ENCODE results near the gene ADAT3.
A peak's percentile ranks its signal among the peaks of the same experiment; 100 is the strongest.

ADAT3 gene

DNA sequence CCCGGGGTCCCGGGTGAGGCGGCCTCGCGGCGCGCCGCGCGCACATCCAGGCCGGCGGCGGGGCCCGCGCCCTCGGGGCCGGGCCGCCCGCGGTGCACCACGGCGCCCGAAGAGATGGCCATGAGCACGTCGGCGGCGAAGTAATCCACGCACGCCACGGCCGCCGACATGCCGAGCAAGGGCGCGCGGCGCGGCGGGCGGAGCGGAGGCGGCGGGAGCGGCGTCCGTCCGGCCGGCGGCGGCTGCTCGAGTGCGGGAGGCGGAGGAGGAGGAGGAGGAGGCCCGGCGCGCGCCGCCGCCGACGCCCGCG lies 41.9 kb upstream of the ADAT3 start, which contains the start of gene KLF16:
Gene KLF16 (minus strand): TSS at position 252 of the 310 bp plus-strand sequence. CDS start 82 bp downstream, at position 170.
- DNase-seq (ENCODE audit: low read depth), result no peak
- H3K4me3 ChIP-seq (ENCODE audit: low read length), result peak within 1 kb of the TSS; percentile 77
- TF ChIP-seq, protein P1, sequence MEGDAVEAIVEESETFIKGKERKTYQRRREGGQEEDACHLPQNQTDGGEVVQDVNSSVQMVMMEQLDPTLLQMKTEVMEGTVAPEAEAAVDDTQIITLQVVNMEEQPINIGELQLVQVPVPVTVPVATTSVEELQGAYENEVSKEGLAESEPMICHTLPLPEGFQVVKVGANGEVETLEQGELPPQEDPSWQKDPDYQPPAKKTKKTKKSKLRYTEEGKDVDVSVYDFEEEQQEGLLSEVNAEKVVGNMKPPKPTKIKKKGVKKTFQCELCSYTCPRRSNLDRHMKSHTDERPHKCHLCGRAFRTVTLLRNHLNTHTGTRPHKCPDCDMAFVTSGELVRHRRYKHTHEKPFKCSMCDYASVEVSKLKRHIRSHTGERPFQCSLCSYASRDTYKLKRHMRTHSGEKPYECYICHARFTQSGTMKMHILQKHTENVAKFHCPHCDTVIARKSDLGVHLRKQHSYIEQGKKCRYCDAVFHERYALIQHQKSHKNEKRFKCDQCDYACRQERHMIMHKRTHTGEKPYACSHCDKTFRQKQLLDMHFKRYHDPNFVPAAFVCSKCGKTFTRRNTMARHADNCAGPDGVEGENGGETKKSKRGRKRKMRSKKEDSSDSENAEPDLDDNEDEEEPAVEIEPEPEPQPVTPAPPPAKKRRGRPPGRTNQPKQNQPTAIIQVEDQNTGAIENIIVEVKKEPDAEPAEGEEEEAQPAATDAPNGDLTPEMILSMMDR (IDR thresholded peaks at IDR 0.05; ENCODE audit: insufficient read depth, low read depth, low read length, missing control alignments), result no peak

DNA sequence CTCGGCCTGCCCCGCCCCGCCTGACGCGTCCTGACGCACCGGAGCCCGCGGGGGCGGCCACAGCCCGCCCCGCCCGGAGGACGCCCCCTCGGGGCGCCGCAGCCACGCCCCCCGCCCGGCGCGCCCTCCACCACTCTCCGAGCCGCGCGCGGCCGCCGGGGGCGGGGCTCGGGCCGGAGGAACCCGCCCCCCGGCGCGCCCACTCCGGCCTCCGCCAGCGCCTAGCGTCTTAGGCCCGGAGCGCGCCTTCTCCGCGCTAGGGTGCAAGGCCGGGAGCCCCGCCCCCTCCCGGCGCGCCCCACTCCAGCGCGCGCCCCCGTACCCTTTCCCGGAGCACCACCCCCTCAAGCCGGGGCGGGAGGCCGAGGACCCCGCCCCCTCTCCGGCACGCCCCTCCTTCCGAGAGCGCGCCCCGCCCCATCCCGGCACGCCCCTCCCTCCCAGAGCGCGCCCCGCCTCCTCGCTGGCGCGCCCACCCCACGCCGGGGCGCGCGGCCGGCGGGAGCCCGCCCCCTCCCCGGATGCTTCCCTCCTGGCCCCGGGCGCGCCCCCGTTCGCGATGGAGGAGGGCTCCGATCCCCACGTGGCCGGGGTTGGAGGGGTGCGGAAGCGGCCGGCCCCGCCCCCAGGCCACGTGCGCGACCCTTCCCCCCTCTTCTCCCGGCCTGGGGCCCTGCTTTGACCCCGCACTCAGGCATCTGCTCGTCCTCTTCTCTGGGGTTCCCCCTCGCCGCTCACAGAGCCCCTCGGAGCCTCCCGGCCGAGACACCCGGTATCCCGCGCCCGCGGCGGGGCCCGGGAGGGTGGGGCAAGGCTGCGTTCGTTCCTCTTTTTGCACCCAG lies 41.3 kb upstream of the ADAT3 start:
- peak overlapping the region; percentile 70 for H3K4me3 ChIP-seq (ENCODE audit: low read length)
- TF ChIP-seq, protein P1 (IDR thresholded peaks at IDR 0.05; ENCODE audit: insufficient read depth, low read depth, low read length, missing control alignments), result no peak
- peak; percentile 95 for DNase-seq (ENCODE audit: low read depth)

DNA sequence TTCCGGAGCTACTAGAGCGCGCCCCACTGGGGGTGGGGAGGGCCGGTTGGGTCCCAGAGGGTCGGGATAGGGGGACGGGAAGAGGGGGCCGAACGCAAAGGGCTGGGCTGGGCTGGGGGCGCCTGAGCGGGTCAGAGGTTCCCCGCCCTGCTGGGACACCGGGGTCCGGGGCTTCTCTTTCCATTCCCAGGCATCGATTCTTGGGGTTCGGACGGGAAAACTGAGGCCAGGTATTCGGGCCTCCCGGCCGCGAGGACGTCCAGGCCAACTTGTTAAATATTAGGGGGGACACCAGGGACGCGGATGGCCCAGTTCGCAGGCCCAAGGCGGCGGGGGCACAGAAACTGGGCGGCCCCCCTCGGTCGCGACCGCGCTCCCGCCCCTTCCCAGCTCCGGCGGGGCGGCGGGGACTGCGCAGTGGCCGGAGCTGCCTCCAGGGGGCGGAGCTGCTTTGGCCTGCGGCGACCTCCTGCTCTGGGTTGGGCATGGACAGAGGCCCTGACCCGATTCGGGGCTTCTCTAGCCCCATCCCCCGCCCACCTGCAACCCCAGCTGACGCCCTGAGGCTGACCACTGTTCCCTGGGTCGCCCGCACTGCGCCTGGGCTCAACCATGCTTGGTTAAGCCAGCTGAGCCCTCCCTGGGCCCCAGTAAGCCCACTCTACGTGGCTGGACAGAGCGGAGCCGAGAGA lies 40.6 kb upstream of the ADAT3 start:
- peak overlapping the region; percentile 70 for H3K4me3 ChIP-seq (ENCODE audit: low read length)
- DNase-seq (ENCODE audit: low read depth), result peak; percentile 59
- TF ChIP-seq, protein P1 (IDR thresholded peaks at IDR 0.05; ENCODE audit: insufficient read depth, low read depth, low read length, missing control alignments), result peak; percentile 53

DNA sequence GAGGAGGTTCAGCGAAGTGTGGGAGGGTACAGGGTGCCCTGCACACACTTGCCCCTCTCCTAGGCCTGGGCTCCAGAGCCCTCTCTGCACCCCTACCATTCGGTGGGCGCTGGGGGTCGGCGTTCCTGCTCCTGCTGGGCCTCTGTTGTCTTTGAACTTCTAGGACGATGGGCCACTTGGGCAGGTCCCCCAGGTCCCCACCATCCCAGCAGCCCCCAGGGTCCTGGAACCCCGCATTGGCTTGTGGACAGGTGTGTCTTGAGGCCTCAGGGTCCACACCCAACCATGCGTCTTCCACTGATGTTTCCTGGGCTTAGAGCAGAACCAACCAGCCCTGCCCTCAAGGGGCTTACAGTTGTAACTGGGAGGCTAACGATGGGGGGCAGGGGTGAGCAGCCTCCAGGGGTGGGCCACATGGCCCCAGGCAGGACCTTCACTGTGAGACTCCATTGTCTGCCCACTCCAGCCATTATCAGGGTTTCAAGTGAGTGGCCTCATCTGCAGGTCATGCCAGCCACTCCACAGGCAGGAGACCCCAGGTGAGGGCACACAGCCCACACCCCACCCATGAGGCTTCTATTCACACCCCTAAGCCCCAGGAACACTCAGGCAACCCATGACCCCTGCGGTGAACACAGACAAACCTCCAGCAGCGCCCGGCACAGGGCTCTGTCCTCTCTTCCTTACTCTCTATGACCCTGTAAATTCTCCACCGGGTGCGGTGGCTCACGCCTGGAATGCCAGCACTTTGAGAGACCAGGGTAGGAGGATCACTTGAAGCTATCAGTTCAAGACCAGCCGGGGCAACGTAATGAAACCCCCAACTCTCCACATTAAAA lies 39.8 kb upstream of the ADAT3 start:
- H3K4me3 ChIP-seq (ENCODE audit: low read length), result peak overlapping the region; percentile 70
- no peak for DNase-seq (ENCODE audit: low read depth)
- TF ChIP-seq, protein P1 (IDR thresholded peaks at IDR 0.05; ENCODE audit: insufficient read depth, low read depth, low read length, missing control alignments), result no peak

DNA sequence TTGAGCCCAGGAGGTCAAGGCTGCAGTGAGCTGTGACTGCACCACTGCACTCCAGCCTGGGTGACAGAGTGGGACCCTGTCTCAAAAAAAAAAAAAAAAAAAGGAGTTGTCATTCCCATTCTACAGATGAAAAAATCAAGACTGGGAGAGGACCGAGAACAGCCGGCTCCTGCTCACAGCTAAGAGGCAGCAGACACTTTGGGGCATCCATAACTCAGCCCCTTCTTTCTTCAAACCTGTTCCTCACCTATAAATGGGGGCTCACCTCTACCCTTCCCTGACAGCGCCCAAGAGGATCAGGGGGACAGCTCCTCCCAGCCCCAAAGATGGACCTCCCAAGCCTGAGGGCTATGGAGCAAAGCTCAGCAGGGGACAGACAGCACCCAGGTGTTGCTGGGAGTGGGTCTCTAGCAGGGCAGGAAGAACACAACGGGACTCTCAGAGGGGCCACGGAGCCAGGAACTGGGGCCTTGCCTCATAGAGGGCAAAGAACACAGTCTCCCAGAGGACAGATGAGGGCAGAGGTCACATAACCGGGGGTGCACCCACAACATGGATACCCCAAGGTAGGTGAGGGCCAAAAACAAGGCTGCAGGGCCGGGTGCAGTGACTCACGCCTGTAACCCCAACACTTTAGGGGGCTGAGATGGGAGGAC lies 38.4 kb upstream of the ADAT3 start:
- no peak for DNase-seq (ENCODE audit: low read depth)
- TF ChIP-seq, protein P1 (IDR thresholded peaks at IDR 0.05; ENCODE audit: insufficient read depth, low read depth, low read length, missing control alignments), result no peak
- no peak overlapping the region for H3K4me3 ChIP-seq (ENCODE audit: low read length)

DNA sequence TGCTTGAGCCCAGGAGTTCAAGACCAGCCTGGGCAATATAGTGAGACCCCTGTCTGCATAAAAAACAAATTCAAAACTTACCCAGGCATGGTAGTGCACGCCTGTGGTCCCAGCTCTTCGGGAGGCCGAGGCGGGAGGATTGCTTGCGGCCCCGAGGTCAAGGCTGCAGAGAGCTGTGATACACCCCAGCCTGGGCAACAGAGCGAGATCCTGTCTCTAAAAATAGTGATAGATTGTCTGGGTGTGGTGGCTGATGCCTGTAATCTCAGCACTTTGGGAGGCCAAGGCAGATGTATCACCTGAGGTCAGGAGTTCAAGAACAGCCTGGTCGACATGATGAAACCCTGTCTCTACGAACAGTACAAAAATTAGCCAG lies 37.9 kb upstream of the ADAT3 start:
- TF ChIP-seq, protein P1 (IDR thresholded peaks at IDR 0.05; ENCODE audit: insufficient read depth, low read depth, low read length, missing control alignments), result no peak
- DNase-seq (ENCODE audit: low read depth), result no peak
- no peak overlapping the region for H3K4me3 ChIP-seq (ENCODE audit: low read length)
